IMR-90 (cell line): Measurements from ENCODE around the gene CAPNS2. TPM values are rescaled to one million over a fixed set of nuclear protein-coding genes. Genes with fewer than 3 reads are reported as not detected.

Experiments used
- ATAC-seq: fragments of 200-7000 bp; cut with Tn5 transposase; 2 replicates; pipeline ENCODE4 v1.9.1; 2020; ENCODE audit warnings: low read depth, mild to moderate bottlenecking, moderate library complexity
- BruUV-seq: library from RNA; stranded (reverse); fragments of 400-500 nt; replicated peaks from 2 replicates; lab custom pipeline; 2021; lab: Mats Ljungman, UMichigan
- CTCF ChIA-PET: fragments of 300-600 bp; formaldehyde crosslinking; extraction: SDS; loops from one replicate; lab custom pipeline; 2021; ENCODE audit warnings: antibody characterized with exemption; lab: Yijun Ruan, JAX
- POLR2A ChIA-PET: fragments of 300-600 bp; sonication (Branson Sonifier 250); formaldehyde crosslinking; loops from one replicate; lab custom pipeline; 2022; ENCODE audit warnings: antibody characterized with exemption; ENCODE audit not compliant: unreplicated experiment; lab: Charles Lee
- DNase-seq: peaks from one replicate; pipeline ENCODE4 v3.0.0; 2013
- H2AFZ ChIP-seq: replicated peaks from 2 replicates; pipeline ENCODE3; 2013; ENCODE audit warnings: low read length, mild to moderate bottlenecking; ENCODE audit not compliant: poor library complexity
- H2AK5ac ChIP-seq: 2 replicates; pipeline ENCODE4 v1.6.1; 2013; ENCODE audit warnings: low read depth, low read length, inconsistent platforms
- H2AK9ac ChIP-seq: replicated peaks from 2 replicates; pipeline ENCODE3; 2013; ENCODE audit warnings: mild to moderate bottlenecking, low read depth, low read length, moderate library complexity; ENCODE audit not compliant: poor library complexity
- H2BK120ac ChIP-seq: 2 replicates; pipeline ENCODE4 v1.6.1; 2013; ENCODE audit warnings: low read depth, low read length, inconsistent platforms
- H2BK15ac ChIP-seq: 3 replicates; pipeline ENCODE4 v1.6.1; 2013; ENCODE audit warnings: low read depth, low read length, inconsistent platforms
- H2BK20ac ChIP-seq: 2 replicates; pipeline ENCODE4 v1.6.1; 2013; ENCODE audit warnings: low read depth, mild to moderate bottlenecking, inconsistent platforms, low read length, moderate library complexity
- H2BK5ac ChIP-seq: 2 replicates; pipeline ENCODE4 v1.6.1; 2013; ENCODE audit warnings: mild to moderate bottlenecking, low read depth, low read length, inconsistent platforms; ENCODE audit not compliant: poor library complexity, severe bottlenecking
- H3K14ac ChIP-seq: replicated peaks from 2 replicates; pipeline ENCODE4 v1.6.1; 2013; ENCODE audit warnings: low read depth, low read length, inconsistent platforms
- H3K18ac ChIP-seq: 2 replicates; pipeline ENCODE4 v1.6.1; 2013; ENCODE audit warnings: low read depth, low read length, control low read depth
- H3K23ac ChIP-seq: 2 replicates; pipeline ENCODE4 v1.6.1; 2013; ENCODE audit warnings: low read depth, low read length, inconsistent platforms
- H3K27ac ChIP-seq: 2 replicates; pipeline ENCODE4 v1.5.1; 2013; ENCODE audit warnings: mild to moderate bottlenecking, control low read depth, low read length; ENCODE audit not compliant: insufficient read depth
- H3K27me3 ChIP-seq: 2 replicates; pipeline ENCODE4 v1.6.1; 2013; ENCODE audit warnings: low read length; ENCODE audit not compliant: control insufficient read depth, insufficient read depth
- H3K36me3 ChIP-seq: 2 replicates; pipeline ENCODE4 v1.6.1; 2013; ENCODE audit warnings: low read length, mixed read lengths; ENCODE audit not compliant: control insufficient read depth, insufficient read depth
- H3K4ac ChIP-seq: 2 replicates; pipeline ENCODE4 v1.6.1; 2013; ENCODE audit warnings: low read depth, low read length, inconsistent platforms
- H3K4me1 ChIP-seq: 2 replicates; pipeline ENCODE4 v1.6.1; 2013; ENCODE audit warnings: low read length, mixed read lengths; ENCODE audit not compliant: control insufficient read depth, insufficient read depth
- H3K4me2 ChIP-seq: 2 replicates; pipeline ENCODE4 v1.6.1; 2013; ENCODE audit warnings: low read depth, mild to moderate bottlenecking, control low read depth, low read length, moderate library complexity
- H3K4me3 ChIP-seq: 2 replicates; pipeline ENCODE4 v1.5.1; 2013; ENCODE audit warnings: low read depth, mild to moderate bottlenecking, control low read depth, low read length, moderate library complexity; ENCODE audit not compliant: insufficient read depth
- H3K56ac ChIP-seq: 2 replicates; pipeline ENCODE4 v1.6.1; 2013; ENCODE audit warnings: low read length, inconsistent platforms; ENCODE audit not compliant: insufficient read depth; ENCODE audit errors: extremely low read depth
- H3K79me1 ChIP-seq, 2 experiments: 2 replicates each; pipeline ENCODE4 v1.6.1; 2013; ENCODE audit warnings: low read length in 2 of 2, inconsistent platforms in 1 of 2, low read depth in 1 of 2
- H3K9ac ChIP-seq: 2 replicates; pipeline ENCODE4 v1.6.1; 2013; ENCODE audit warnings: low read depth, low read length, control low read depth
- H3K9me1 ChIP-seq: 2 replicates; pipeline ENCODE4 v1.6.1; 2013; ENCODE audit warnings: low read length, inconsistent platforms; ENCODE audit not compliant: insufficient read depth
- H3K9me3 ChIP-seq: 2 replicates; pipeline ENCODE4 v1.6.1; 2013; ENCODE audit warnings: low read length; ENCODE audit not compliant: control insufficient read depth, insufficient read depth
- H4K20me1 ChIP-seq: 2 replicates; pipeline ENCODE4 v1.6.1; 2013; ENCODE audit warnings: low read length, inconsistent platforms; ENCODE audit not compliant: insufficient read depth
- H4K5ac ChIP-seq: 2 replicates; pipeline ENCODE4 v1.6.1; 2013; ENCODE audit warnings: mild to moderate bottlenecking, low read depth, low read length, control low read depth
- H4K8ac ChIP-seq, 2 experiments: 2 replicates each; pipeline ENCODE4 v1.6.1; 2013; ENCODE audit warnings: low read depth in 2 of 2, low read length in 2 of 2, control low read depth in 1 of 2, inconsistent platforms in 1 of 2
- H4K91ac ChIP-seq: 2 replicates; pipeline ENCODE4 v1.6.1; 2013; ENCODE audit warnings: low read depth, low read length, inconsistent platforms; ENCODE audit not compliant: insufficient read depth
- CHD1 ChIP-seq: IDR thresholded peaks from 2 replicates; pipeline ENCODE4 v1.6.1; 2012; ENCODE audit warnings: low read depth, low read length, improper control_type of control experiment
- CTCF ChIP-seq: conservative IDR thresholded peaks from 2 replicates; pipeline ENCODE4 v1.5.1; 2012; ENCODE audit warnings: mild to moderate bottlenecking, low read depth, low read length, improper control_type of control experiment
- FOS ChIP-seq: fragments of 150-350 bp; IDR thresholded peaks from 2 replicates; pipeline ENCODE4 v1.6.1; 2016; ENCODE audit warnings: low read depth, low read length
- MAFK ChIP-seq: IDR thresholded peaks from 2 replicates; pipeline ENCODE4 v1.6.1; 2012; ENCODE audit warnings: low read depth, low read length, improper control_type of control experiment
- MAZ ChIP-seq: IDR thresholded peaks from 2 replicates; pipeline ENCODE4 v1.6.1; 2012; ENCODE audit warnings: low read depth, mild to moderate bottlenecking, low read length, improper control_type of control experiment, moderate library complexity, borderline replicate concordance
- NFE2L2 ChIP-seq: fragments of 150-350 bp; IDR thresholded peaks from 2 replicates; pipeline ENCODE4 v1.6.1; 2016; ENCODE audit warnings: low read depth, mild to moderate bottlenecking, low read length
- POLR2A ChIP-seq: IDR thresholded peaks from 2 replicates; pipeline ENCODE4 v1.6.1; 2012; ENCODE audit warnings: mild to moderate bottlenecking, low read depth, low read length
- RCOR1 ChIP-seq: IDR thresholded peaks from 2 replicates; pipeline ENCODE4 v1.6.1; 2012; ENCODE audit warnings: mild to moderate bottlenecking, low read length, improper control_type of control experiment; ENCODE audit not compliant: insufficient replicate concordance
- RFX5 ChIP-seq: IDR thresholded peaks from 2 replicates; pipeline ENCODE4 v1.8.0; 2012; ENCODE audit warnings: low read depth, mild to moderate bottlenecking, low read length, moderate library complexity
- SMC3 ChIP-seq: fragments of 150-350 bp; IDR thresholded peaks from 2 replicates; pipeline ENCODE4 v1.6.1; 2016; ENCODE audit warnings: low read depth, mild to moderate bottlenecking, antibody characterized with exemption, low read length, moderate library complexity
- WGBS, 2 experiments: methylation state at CpG; one replicate each; pipeline versions ENCODE4 v1.1.5 to v1.1.7; 2013; ENCODE audit warnings: missing lambda C conversion rate in 2 of 2; ENCODE audit not compliant: insufficient read length in 1 of 2; ENCODE audit errors: extremely low coverage in 2 of 2; 5-methylcytosine and 5-hydroxymethylcytosine counted together
- dilution Hi-C: fragments of 300-500 bp; cut with HindIII; formaldehyde crosslinking; loops from one replicate; pipeline ENCODE4 v1.14.3; 2018; ENCODE audit warnings: low sequenced_read_pairs; ENCODE audit not compliant: unreplicated experiment
- in situ Hi-C: fragments of 300-500 bp; cut with MboI; formaldehyde crosslinking; loops from 3 replicates; pipeline ENCODE4 v1.14.3; 2019; ENCODE audit warnings: low sequenced_read_pairs, inconsistent platforms, mixed read lengths
- intact Hi-C: fragments of 100-400 bp; cut with micrococcal nuclease; formaldehyde crosslinking; loops from 2 replicates; pipeline ENCODE4 v1.10.0; 2022
- polyA plus RNA-seq, 3 experiments: library from polyadenylated mRNA; depleted of rRNA; stranded (reverse); fragments of >200 nt; gene quantifications; 2 replicates each; pipeline ENCODE4 v1.2.3, GENCODE V29; 2012; ENCODE audit warnings: low replicate concordance in 1 of 3
- total RNA-seq: library from RNA; depleted of rRNA; stranded (reverse); fragments of >200 nt; gene quantifications from 2 replicates; pipeline ENCODE4 v1.2.3, GENCODE V29; 2012

Gene CAPNS2
- total and polyA plus RNA-seq, 2 of the 4 experiments (the other 2 are of a cell fraction): 0.09 to 0.72 TPM

- in situ Hi-C loops: no loop called here
- H3K27me3 ChIP-seq: no peaks in the 10 kb centered on the region
- intact Hi-C loops: no loop called here
- no peak overlapping the region for H3K4me3 ChIP-seq
- no peak overlapping the region for H2BK15ac ChIP-seq
- H4K5ac ChIP-seq: no peak overlapping the region
- no peak overlapping the region for H3K23ac ChIP-seq
- dilution Hi-C loops: no loop called here
- H3K9me3 ChIP-seq: no peaks in the 10 kb centered on the region
- no peak overlapping the region for H2AFZ ChIP-seq
- H3K79me1 ChIP-seq: no peaks in the 10 kb centered on the region
- no peak overlapping the region for H3K4me2 ChIP-seq
- ATAC-seq (no peak), DNase-seq (no peak)
- H3K27ac ChIP-seq: no peak overlapping the region
- H3K18ac ChIP-seq: no peak overlapping the region
- H4K20me1 ChIP-seq: no peaks in the 10 kb centered on the region
- H3K9ac ChIP-seq: no peak overlapping the region
- H2AK9ac ChIP-seq: no peak overlapping the region
- no CpG with 5 or more reads among the region's 4 CpGs for WGBS, 2 experiments
- no peak overlapping the region for H3K14ac ChIP-seq
- no peak overlapping the region for H4K8ac ChIP-seq
- H3K36me3 ChIP-seq: peaks cover 2% of the 10 kb centered on the region; the same call in 1 of the 2 replicates
- CTCF ChIA-PET: interaction anchor here (1.0 to 1.3 kb wide), 2 partner anchors 14 to 108 kb away, joined by 3 read pairs; no protein-coding TSS in a partner anchor
- BruUV-seq: no TSS peak
- no peak overlapping the region for H2BK20ac ChIP-seq
- POLR2A ChIA-PET: no interaction called here
- H3K56ac ChIP-seq: no peak overlapping the region
- no peaks in the 10 kb centered on the region for H3K9me1 ChIP-seq
- TF ChIP-seq CHD1: no peak
- no peak for TF ChIP-seq RCOR1
- no peak for TF ChIP-seq FOS
- TF ChIP-seq CTCF: no peak
- no peak for TF ChIP-seq NFE2L2
- no peak for TF ChIP-seq MAFK
- TF ChIP-seq RFX5: no peak
- TF ChIP-seq MAZ: no peak
- TF ChIP-seq POLR2A: no peak
- no peak for TF ChIP-seq SMC3
- no peak overlapping the region for H2BK120ac ChIP-seq
- no peak overlapping the region for H4K91ac ChIP-seq
- H3K4me1 ChIP-seq: 0 out of 2 replicates have a peak, but pooled peaks cover 1% of the 10 kb centered on the region
- H2BK5ac ChIP-seq: no peak overlapping the region
- H2AK5ac ChIP-seq: no peak overlapping the region
- H3K4ac ChIP-seq: no peak overlapping the region
Observed at GRCh38 chr16:55572439-55572838, 6.0 kb downstream of the CAPNS2 start.
